SK-N-SH (cell line): ENCODE results near the gene MAMDC2. TPM values are rescaled to one million over a fixed set of nuclear protein-coding genes. Genes with fewer than 3 reads are reported as not detected.

Experiments
- CTCF ChIA-PET: fragments of 300-600, 350-600 bp; formaldehyde crosslinking; extraction: SDS; loops from one replicate; lab custom pipeline; 2021; lab: Yijun Ruan, JAX
- POLR2A ChIA-PET: fragments of 350-600 bp; sonication (Branson Sonifier 250); formaldehyde crosslinking; extraction: SDS; loops from one replicate; lab custom pipeline; 2020; ENCODE audit warnings: antibody characterized with exemption, inconsistent platforms; lab: Yijun Ruan, JAX
- DNase-seq: peaks from one replicate; pipeline ENCODE4 v3.0.0; 2012
- H2AFZ ChIP-seq: fragments of 200-600 bp; sonication (generic); 2 replicates; pipeline ENCODE4 v1.8.1; 2016; ENCODE audit warnings: antibody characterized with exemption, mild to moderate bottlenecking, low read depth
- H3F3A ChIP-seq: fragments of 200-600 bp; sonication (generic); replicated peaks from 2 replicates; pipeline ENCODE3; 2016; ENCODE audit warnings: antibody characterized with exemption, mild to moderate bottlenecking; ENCODE audit not compliant: insufficient read depth
- H3K27ac ChIP-seq, 2 experiments: fragments of 200-500 bp in 1 of 2; fragments of 200-600 bp in 1 of 2; sonication (Bioruptor generic) in 1 of 2; sonication (generic), shearing (Covaris generic) in 1 of 2; 2 replicates each; pipeline versions ENCODE4 v1.5.1 to v1.6.1; 2014 to 2016; ENCODE audit warnings: low read depth in 2 of 2, inconsistent platforms in 1 of 2, low read length in 1 of 2, mild to moderate bottlenecking in 1 of 2, mixed read lengths in 1 of 2
- H3K27me3 ChIP-seq: fragments of 200-600 bp; sonication (generic), shearing (Covaris generic); 2 replicates; pipeline ENCODE4 v1.6.1; 2016; ENCODE audit warnings: mixed run types; ENCODE audit not compliant: insufficient read depth
- H3K36me3 ChIP-seq, 2 experiments: fragments of 200-500 bp in 1 of 2; fragments of 200-600 bp in 1 of 2; sonication (Bioruptor generic) in 1 of 2; sonication (generic) in 1 of 2; replicated peaks in 1 of 2; 2 replicates each; pipeline versions ENCODE3 to v1.5.1; 2014 to 2016; ENCODE audit warnings: low read length in 1 of 2, mild to moderate bottlenecking in 1 of 2; ENCODE audit not compliant: insufficient read depth in 2 of 2, control insufficient read depth in 1 of 2
- H3K4me1 ChIP-seq, 2 experiments: fragments of 200-500 bp in 1 of 2; fragments of 200-600 bp in 1 of 2; sonication (Bioruptor generic) in 1 of 2; sonication (generic), shearing (Covaris generic) in 1 of 2; 2 replicates each; pipeline versions ENCODE4 v1.5.1 to v1.6.1; 2014 to 2016; ENCODE audit warnings: low read depth in 1 of 2, low read length in 1 of 2, mixed run types in 1 of 2; ENCODE audit not compliant: insufficient read depth in 2 of 2, control insufficient read depth in 1 of 2
- H3K4me2 ChIP-seq: fragments of 200-600 bp; sonication (generic), shearing (Covaris generic); 2 replicates; pipeline ENCODE4 v1.6.1; 2017; ENCODE audit warnings: mixed run types
- H3K4me3 ChIP-seq, 2 experiments: fragments of 200-500 bp in 1 of 2; fragments of 200-600 bp in 1 of 2; sonication (Bioruptor generic) in 1 of 2; sonication (generic), shearing (Covaris generic) in 1 of 2; 2 replicates each; pipeline versions ENCODE4 v1.5.1 to v1.8.1; 2014 to 2016; ENCODE audit warnings: low read depth in 2 of 2, inconsistent platforms in 1 of 2, low read length in 1 of 2, mild to moderate bottlenecking in 1 of 2, mixed read lengths in 1 of 2, moderate library complexity in 1 of 2
- H3K79me2 ChIP-seq: fragments of 200-600 bp; sonication (generic); 2 replicates; pipeline ENCODE4 v1.8.1; 2017; ENCODE audit warnings: mild to moderate bottlenecking; ENCODE audit not compliant: insufficient read depth
- H3K9ac ChIP-seq: fragments of 200-600 bp; sonication (generic); 2 replicates; pipeline ENCODE4 v1.6.1; 2017; ENCODE audit warnings: mixed run types
- H3K9me2 ChIP-seq: fragments of 200-600 bp; sonication (generic); 2 replicates; pipeline ENCODE4 v1.6.1; 2017; ENCODE audit warnings: mixed run types
- H3K9me3 ChIP-seq: fragments of 200-600 bp; sonication (generic); 2 replicates; pipeline ENCODE4 v1.6.1; 2017; ENCODE audit warnings: mixed run types, mild to moderate bottlenecking, moderate library complexity
- H4K20me1 ChIP-seq: fragments of 200-600 bp; sonication (generic); 2 replicates; pipeline ENCODE4 v1.6.1; 2017; ENCODE audit warnings: mild to moderate bottlenecking, mixed run types; ENCODE audit not compliant: insufficient read depth
- CHD2 ChIP-seq: fragments of 150-350 bp; IDR thresholded peaks from 2 replicates; pipeline ENCODE4 v1.6.1; 2018; ENCODE audit warnings: low read length; ENCODE audit not compliant: partially characterized antibody
- CTCF ChIP-seq: fragments of 200-600 bp; sonication (generic); IDR thresholded peaks from 2 replicates; pipeline ENCODE4 v1.6.1; 2017; ENCODE audit warnings: antibody characterized with exemption, mild to moderate bottlenecking, moderate library complexity
- EP300 ChIP-seq, 2 experiments: IDR thresholded peaks; 2 replicates each; pipeline versions ENCODE4 v1.4.0 to v1.6.1; 2012; ENCODE audit warnings: borderline replicate concordance in 1 of 2, low read depth in 1 of 2, low read length in 1 of 2
- EZH2phosphoT487 ChIP-seq: fragments of 200-600 bp; sonication (generic); IDR thresholded peaks from 2 replicates; pipeline ENCODE4 v1.6.1; 2017; ENCODE audit warnings: low read depth, mixed run types, mild to moderate bottlenecking, antibody characterized with exemption, moderate library complexity, borderline replicate concordance
- FOXJ3 ChIP-seq: sonication (generic); formaldehyde crosslinking; IDR thresholded peaks from 2 replicates; pipeline ENCODE4 v1.5.1; 2020; ENCODE audit warnings: mild to moderate bottlenecking, missing genetic modification reagents
- FOXM1 ChIP-seq: IDR thresholded peaks from 2 replicates; pipeline ENCODE4 v1.4.0; 2012; ENCODE audit warnings: low read depth, mild to moderate bottlenecking
- GATA2 ChIP-seq: sonication (generic); formaldehyde crosslinking; IDR thresholded peaks from 2 replicates; pipeline ENCODE4 v1.5.0; 2020; ENCODE audit warnings: mild to moderate bottlenecking, missing genetic modification reagents
- JUND ChIP-seq: IDR thresholded peaks from 2 replicates; pipeline ENCODE4 v1.4.0; 2012
- NFIC ChIP-seq: IDR thresholded peaks from 2 replicates; pipeline ENCODE4 v1.4.0; 2012; ENCODE audit warnings: borderline replicate concordance
- NRF1 ChIP-seq: IDR thresholded peaks from 2 replicates; pipeline ENCODE4 v1.6.1; 2012; ENCODE audit warnings: low read depth, mild to moderate bottlenecking, low read length
- RAD21 ChIP-seq: IDR thresholded peaks from 2 replicates; pipeline ENCODE4 v1.6.1; 2012; ENCODE audit warnings: mild to moderate bottlenecking, low read length
- SMC3 ChIP-seq: IDR thresholded peaks from 2 replicates; pipeline ENCODE4 v1.6.1; 2012; ENCODE audit warnings: low read depth, low read length, improper control_type of control experiment
- TAF1 ChIP-seq: IDR thresholded peaks from 2 replicates; pipeline ENCODE4 v1.6.1; 2012; ENCODE audit warnings: low read depth, mild to moderate bottlenecking, low read length, moderate library complexity, borderline replicate concordance
- TCF12 ChIP-seq: IDR thresholded peaks from 2 replicates; pipeline ENCODE4 v1.4.0; 2012
- TEAD4 ChIP-seq: IDR thresholded peaks from 2 replicates; pipeline ENCODE4 v1.4.0; 2012; ENCODE audit warnings: mild to moderate bottlenecking, borderline replicate concordance; ENCODE audit not compliant: insufficient read depth
- YY1 ChIP-seq: IDR thresholded peaks from 2 replicates; pipeline ENCODE4 v1.4.0; 2012; ENCODE audit warnings: low read depth, mild to moderate bottlenecking
- WGBS: methylation state at CpG from one replicate; pipeline ENCODE4 v1.1.6; 2017; ENCODE audit warnings: low lambda C conversion rate; 5-methylcytosine and 5-hydroxymethylcytosine counted together
- polyA plus RNA-seq, 3 experiments: library from polyadenylated mRNA; depleted of rRNA; stranded (reverse); fragments of >200 nt; gene quantifications; 2 replicates each; pipeline ENCODE4 v1.2.3, GENCODE V29; 2012
- TF ChIP-seq, protein P1 (sequence below): IDR thresholded peaks from 2 replicates; pipeline ENCODE4; 2012
- TF ChIP-seq, protein P2 (sequence below): fragments of 150-350 bp; IDR thresholded peaks from 2 replicates; pipeline ENCODE4 v1.6.1; 2016; ENCODE audit warnings: mild to moderate bottlenecking, low read depth, low read length
- TF ChIP-seq, protein P3 (sequence below): fragments of 150-350 bp; IDR thresholded peaks from 2 replicates; pipeline ENCODE4 v1.6.1; 2017; ENCODE audit warnings: antibody characterized with exemption, low read length, low read depth, borderline replicate concordance
- TF ChIP-seq, protein P4 (sequence below): IDR thresholded peaks from 2 replicates; pipeline ENCODE4 v1.4.0; 2012; ENCODE audit warnings: low read depth, borderline replicate concordance
- TF ChIP-seq, protein P5 (sequence below): IDR thresholded peaks from 2 replicates; pipeline ENCODE4 v1.4.0; 2012; ENCODE audit warnings: low read depth

The MAMDC2 gene
- polyA plus RNA-seq, 1 of the 3 experiments (the other 2 are of a cell fraction): not detected

DNA sequence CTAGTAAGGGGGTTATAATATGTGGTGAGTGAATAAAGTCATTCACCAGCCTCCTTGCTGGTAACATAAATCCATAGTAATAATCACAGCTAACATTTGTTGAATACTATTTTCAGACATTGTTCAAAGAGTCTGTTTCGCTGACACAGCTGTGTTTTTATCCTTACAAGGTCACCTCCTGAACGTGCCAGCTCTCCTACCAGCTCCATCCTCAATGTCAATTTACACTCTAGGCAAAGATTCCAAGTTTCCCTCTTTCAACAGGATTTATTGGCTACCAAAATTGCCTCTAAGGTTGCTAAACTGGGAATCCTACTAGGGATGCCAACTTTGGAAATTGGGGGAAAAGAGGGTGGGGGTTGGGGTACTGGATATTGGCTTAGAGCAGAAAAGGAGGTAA is 184.5 kb downstream of the MAMDC2 start:
- 71% methylated on average over 2 of the region's 2 CpGs for WGBS
- Histone ChIP-seq H3K4me1 (no peaks in the 10 kb centered on the region), H3K27me3 (no peaks in the 10 kb centered on the region), H3K9me2 (no peaks in the 10 kb centered on the region), H3K79me2 (no peaks in the 10 kb centered on the region), H3K27ac (no peak overlapping the region), H3K9ac (no peak overlapping the region), H3K4me3 (no peak overlapping the region), H3K9me3 (no peaks in the 10 kb centered on the region), H3K36me3 (peaks cover 0 to 4% of the 10 kb centered on the region in 2 experiments), H4K20me1 (no peaks in the 10 kb centered on the region), H2AFZ (no peak overlapping the region), H3K4me2 (no peak overlapping the region), H3F3A (no peaks in the 10 kb centered on the region)
- POLR2A ChIA-PET: no interaction called here
- TF ChIP-seq EZH2phosphoT487 (no peak), JUND (no peak), CHD2 (no peak), TEAD4 (no peak), GATA2 (CRISPR knock-in tag) (no peak), TCF12 (no peak), TAF1 (no peak)
- DNase-seq: no peak
- CTCF ChIA-PET: interaction anchor here (1.0 to 3.5 kb wide), 5 partner anchors 9 to 374 kb away, joined by 3 to 28 read pairs (median 6); no protein-coding TSS in a partner anchor

- no peak overlapping the region; a peak in 1 of 4 replicates for H3K27ac ChIP-seq
- ChIA-PET POLR2A (no interaction called here), CTCF (interaction anchor here (1.7 to 3.5 kb wide), 4 partner anchors 10 to 374 kb away, joined by 5 to 28 read pairs (median 16); no protein-coding TSS in a partner anchor)
- no peaks in the 10 kb centered on the region for H3K9me2 ChIP-seq
- no peak overlapping the region for H3K9ac ChIP-seq
- DNase-seq: no peak
- peaks cover 0 to 4% of the 10 kb centered on the region in 2 experiments for H3K36me3 ChIP-seq
- WGBS: 81% methylated on average over 2 of the region's 2 CpGs
- H3K4me2 ChIP-seq: no peak overlapping the region
- no peaks in the 10 kb centered on the region for H3K79me2 ChIP-seq
- H2AFZ ChIP-seq: no peak overlapping the region
- no peaks in the 10 kb centered on the region for H3K9me3 ChIP-seq
- H3F3A ChIP-seq: no peaks in the 10 kb centered on the region
- H4K20me1 ChIP-seq: no peaks in the 10 kb centered on the region
- no peaks in the 10 kb centered on the region for H3K27me3 ChIP-seq
- no peak overlapping the region for H3K4me3 ChIP-seq
- H3K4me1 ChIP-seq: no peaks in the 10 kb centered on the region
- TF ChIP-seq, protein P1, sequence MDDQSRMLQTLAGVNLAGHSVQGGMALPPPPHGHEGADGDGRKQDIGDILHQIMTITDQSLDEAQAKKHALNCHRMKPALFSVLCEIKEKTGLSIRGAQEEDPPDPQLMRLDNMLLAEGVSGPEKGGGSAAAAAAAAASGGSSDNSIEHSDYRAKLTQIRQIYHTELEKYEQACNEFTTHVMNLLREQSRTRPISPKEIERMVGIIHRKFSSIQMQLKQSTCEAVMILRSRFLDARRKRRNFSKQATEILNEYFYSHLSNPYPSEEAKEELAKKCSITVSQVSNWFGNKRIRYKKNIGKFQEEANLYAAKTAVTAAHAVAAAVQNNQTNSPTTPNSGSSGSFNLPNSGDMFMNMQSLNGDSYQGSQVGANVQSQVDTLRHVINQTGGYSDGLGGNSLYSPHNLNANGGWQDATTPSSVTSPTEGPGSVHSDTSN: no peak
- TF ChIP-seq RAD21 (no peak), SMC3 (no peak), TEAD4 (no peak), EZH2phosphoT487 (no peak), EP300 (IDR thresholded peaks at IDR 0.05; ENCODE audit: borderline replicate concordance in 1 of 2, low read depth in 1 of 2, low read length in 1 of 2) (no peak), YY1 (no peak), JUND (no peak), CHD2 (no peak), CTCF (no peak), NRF1 (no peak), FOXM1 (no peak), FOXJ3 (no peak), NFIC (no peak)
- TF ChIP-seq, protein P2, sequence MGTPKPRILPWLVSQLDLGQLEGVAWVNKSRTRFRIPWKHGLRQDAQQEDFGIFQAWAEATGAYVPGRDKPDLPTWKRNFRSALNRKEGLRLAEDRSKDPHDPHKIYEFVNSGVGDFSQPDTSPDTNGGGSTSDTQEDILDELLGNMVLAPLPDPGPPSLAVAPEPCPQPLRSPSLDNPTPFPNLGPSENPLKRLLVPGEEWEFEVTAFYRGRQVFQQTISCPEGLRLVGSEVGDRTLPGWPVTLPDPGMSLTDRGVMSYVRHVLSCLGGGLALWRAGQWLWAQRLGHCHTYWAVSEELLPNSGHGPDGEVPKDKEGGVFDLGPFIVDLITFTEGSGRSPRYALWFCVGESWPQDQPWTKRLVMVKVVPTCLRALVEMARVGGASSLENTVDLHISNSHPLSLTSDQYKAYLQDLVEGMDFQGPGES: no peak
- TF ChIP-seq, protein P3, sequence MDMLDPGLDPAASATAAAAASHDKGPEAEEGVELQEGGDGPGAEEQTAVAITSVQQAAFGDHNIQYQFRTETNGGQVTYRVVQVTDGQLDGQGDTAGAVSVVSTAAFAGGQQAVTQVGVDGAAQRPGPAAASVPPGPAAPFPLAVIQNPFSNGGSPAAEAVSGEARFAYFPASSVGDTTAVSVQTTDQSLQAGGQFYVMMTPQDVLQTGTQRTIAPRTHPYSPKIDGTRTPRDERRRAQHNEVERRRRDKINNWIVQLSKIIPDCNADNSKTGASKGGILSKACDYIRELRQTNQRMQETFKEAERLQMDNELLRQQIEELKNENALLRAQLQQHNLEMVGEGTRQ: no peak
- TF ChIP-seq, protein P4, sequence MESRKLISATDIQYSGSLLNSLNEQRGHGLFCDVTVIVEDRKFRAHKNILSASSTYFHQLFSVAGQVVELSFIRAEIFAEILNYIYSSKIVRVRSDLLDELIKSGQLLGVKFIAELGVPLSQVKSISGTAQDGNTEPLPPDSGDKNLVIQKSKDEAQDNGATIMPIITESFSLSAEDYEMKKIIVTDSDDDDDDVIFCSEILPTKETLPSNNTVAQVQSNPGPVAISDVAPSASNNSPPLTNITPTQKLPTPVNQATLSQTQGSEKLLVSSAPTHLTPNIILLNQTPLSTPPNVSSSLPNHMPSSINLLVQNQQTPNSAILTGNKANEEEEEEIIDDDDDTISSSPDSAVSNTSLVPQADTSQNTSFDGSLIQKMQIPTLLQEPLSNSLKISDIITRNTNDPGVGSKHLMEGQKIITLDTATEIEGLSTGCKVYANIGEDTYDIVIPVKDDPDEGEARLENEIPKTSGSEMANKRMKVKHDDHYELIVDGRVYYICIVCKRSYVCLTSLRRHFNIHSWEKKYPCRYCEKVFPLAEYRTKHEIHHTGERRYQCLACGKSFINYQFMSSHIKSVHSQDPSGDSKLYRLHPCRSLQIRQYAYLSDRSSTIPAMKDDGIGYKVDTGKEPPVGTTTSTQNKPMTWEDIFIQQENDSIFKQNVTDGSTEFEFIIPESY: no peak
- TF ChIP-seq, protein P5, sequence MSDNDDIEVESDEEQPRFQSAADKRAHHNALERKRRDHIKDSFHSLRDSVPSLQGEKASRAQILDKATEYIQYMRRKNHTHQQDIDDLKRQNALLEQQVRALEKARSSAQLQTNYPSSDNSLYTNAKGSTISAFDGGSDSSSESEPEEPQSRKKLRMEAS: no peak
Measured at GRCh38 chr9:70228611-70229010, 185.0 kb downstream of the MAMDC2 start.
